VCaP (cell line): ENCODE results near the gene SMIM36.

Experiments used
- H3K27ac ChIP-seq: fragments of 450-650 bp; 2 replicates; pipeline ENCODE4 v1.5.1; 2017
- TF ChIP-seq, protein P1 (sequence below): fragments of 450-650 bp; conservative IDR thresholded peaks from 2 replicates; pipeline ENCODE4 v1.5.1; 2017; ENCODE audit warnings: mild to moderate bottlenecking, moderate library complexity

SMIM36 gene

DNA sequence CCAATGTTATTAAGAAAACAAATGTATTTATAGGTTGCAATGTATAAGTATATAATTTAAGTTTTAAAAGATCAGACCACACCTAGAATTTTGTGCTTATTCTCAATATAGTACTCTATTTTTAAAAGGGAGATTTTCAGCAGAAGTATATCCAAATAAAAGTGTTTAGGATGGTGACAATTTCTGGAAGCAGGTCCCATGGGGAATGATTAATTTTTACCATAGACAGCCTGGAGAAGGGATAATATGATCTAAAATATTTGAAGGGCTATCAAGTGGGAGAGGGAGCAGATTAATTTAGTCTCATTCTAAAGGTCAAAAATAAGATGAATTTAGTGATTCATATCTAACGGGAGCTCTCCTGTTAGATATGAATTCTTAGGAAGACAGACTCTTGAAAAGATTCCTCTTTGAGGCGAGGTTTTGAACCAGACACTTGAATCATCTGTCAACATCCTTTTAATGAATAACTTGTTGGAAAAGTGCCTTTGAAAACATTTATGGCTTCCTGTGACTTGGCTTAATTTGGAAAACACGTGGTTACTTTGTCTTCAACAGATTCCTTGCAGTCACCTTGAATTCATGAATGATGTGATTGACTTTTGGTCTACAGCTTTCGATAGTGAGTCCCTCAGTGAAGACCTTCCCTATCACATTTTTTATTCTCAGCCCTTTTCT lies 29.3 kb upstream of the SMIM36 start:
- no peak overlapping the region for H3K27ac ChIP-seq
- TF ChIP-seq, protein P1, sequence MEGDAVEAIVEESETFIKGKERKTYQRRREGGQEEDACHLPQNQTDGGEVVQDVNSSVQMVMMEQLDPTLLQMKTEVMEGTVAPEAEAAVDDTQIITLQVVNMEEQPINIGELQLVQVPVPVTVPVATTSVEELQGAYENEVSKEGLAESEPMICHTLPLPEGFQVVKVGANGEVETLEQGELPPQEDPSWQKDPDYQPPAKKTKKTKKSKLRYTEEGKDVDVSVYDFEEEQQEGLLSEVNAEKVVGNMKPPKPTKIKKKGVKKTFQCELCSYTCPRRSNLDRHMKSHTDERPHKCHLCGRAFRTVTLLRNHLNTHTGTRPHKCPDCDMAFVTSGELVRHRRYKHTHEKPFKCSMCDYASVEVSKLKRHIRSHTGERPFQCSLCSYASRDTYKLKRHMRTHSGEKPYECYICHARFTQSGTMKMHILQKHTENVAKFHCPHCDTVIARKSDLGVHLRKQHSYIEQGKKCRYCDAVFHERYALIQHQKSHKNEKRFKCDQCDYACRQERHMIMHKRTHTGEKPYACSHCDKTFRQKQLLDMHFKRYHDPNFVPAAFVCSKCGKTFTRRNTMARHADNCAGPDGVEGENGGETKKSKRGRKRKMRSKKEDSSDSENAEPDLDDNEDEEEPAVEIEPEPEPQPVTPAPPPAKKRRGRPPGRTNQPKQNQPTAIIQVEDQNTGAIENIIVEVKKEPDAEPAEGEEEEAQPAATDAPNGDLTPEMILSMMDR: no peak

DNA sequence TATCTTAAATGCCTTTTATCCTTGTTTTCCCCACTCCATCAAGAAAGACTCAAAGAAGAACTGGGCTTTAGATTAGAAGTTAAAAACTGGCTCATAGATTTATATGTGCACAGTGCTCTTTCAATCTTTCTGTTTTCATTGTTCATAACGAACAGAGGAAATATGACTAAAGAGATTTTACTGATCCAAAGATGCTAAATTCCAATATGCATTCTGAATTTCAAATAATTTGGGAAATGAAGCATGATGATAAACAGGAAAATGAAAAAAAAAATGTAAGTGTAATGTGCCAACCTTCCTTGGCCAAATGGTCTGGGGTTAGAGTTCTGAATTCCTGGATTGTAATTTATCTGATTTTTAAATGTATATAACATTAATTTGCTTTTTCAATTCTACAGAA lies 25.0 kb upstream of the SMIM36 start:
- TF ChIP-seq, protein P1: no peak
- H3K27ac ChIP-seq: no peak overlapping the region

DNA sequence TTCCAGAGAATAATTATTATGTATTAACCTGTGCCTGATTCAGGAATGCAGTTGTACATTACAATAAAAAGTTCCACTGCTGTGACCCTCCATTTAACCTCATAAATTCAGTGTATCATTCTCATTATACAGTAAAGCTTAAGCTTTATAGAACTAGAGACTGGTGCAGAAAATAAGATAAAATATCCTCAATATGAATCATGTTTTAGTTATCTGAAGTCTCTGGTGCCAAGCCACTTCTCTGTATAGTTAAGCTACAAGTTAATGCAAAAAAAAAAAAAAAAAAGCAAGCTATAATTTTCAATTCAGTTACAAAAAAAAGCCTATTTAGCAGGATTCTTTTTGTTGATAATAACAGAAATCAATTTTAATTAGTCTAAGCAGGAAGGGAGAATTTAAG lies 22.4 kb upstream of the SMIM36 start:
- no peak overlapping the region for H3K27ac ChIP-seq
- TF ChIP-seq, protein P1: no peak

DNA sequence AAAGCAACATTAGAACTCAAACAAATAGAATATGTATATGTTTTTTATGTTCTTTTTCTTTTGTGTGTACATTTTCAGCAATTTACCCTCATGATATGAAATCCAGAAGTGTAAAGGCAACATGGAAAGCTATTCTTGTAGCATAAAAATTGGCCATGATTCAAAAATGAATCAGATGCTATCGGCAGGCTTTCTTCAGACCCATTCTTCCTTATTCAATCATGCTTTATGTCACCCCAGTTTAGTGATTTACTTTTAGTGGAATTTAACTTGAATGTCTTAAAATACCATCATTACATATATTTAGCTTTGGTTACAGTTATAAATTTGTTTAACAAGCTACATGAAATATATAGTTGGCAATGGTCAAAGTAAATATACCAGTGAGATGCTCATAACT lies 21.4 kb upstream of the SMIM36 start:
- H3K27ac ChIP-seq: no peak overlapping the region
- TF ChIP-seq, protein P1: no peak

DNA sequence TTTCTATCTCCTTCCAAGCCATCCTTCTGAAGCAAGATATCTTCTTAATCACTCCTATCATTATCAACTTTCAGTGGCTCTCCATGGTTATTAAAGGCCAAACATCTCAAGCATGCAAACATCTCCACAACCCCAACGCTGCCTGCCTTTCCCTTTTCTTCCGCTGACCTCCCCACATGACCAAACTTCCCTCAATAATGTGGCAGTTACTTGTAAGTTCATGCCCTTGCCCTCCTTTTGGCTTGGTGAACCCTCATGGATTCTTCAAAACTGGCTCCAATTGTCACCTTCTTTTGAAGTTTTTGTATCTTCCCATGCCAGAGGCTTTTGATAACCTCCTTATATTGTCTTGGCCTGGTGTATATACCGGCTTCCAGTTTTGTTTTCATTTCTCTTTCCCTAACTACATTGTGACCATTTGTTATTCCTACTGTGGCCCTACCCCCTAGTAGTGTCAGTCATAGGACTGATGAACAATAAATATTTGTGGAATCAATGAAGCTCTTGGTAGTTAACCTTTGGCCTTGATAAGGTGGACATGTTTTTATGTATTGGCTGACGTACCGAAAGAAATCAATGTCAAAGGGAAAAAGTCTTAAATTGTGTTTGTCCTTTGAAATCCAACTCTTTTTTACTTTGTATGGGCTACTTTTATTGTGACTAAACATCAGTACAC lies 19.9 kb upstream of the SMIM36 start:
- no peak overlapping the region for H3K27ac ChIP-seq
- TF ChIP-seq, protein P1: no peak

DNA sequence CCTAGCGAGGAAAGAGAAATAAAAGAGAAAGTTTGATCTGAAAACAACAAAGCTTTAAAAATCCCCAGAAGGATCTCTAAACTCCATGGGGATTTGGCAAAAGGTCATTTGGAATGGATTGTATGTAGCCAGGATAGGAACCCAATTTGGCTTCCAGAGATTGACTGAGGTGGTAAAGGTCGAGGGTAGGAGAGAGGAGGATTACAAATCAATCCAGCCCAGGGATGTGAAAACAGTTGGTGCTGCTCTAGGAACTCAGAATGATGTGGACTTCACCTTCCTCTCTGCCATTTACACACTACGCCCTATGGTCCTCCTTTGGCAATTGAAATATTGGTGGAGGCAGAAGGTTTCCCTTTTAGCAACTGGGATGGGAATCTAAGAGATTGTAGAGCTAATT lies 18.8 kb upstream of the SMIM36 start:
- TF ChIP-seq, protein P1: no peak
- no peak overlapping the region for H3K27ac ChIP-seq

DNA sequence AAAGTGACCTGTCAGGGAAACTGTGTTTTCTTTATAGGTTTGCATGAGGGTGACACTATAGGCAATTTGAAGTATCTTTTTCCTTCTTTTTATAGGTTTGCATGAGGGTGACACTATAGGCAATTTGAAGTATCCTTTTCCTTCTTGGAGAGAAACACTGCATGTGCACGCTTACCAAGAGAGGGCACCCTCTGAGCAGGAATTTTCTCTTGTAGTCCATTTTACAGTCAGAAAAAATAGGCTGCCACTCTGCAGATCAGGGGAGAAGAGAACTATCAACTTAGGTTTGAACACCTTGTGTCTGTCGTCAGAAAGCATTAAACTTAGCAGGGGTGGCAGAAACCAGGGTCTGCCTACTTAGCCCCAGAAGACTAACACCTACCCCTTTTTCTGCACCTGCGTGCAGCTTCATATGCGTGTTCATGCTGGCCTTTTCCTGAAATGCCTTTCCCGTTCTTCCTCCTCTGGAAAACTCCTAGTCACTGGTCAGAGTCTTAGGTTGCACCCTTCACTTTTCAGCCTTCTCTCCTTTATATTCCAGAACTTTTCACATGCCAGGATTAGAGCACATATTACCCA lies 16.4 kb upstream of the SMIM36 start:
- no peak overlapping the region for H3K27ac ChIP-seq
- TF ChIP-seq, protein P1: peak; percentile 93
